Measurements from ENCODE around the gene CPLX1. TPM values are rescaled to one million over a fixed set of nuclear protein-coding genes. Genes with fewer than 3 reads are reported as not detected.
A peak's percentile ranks its signal among the peaks of the same experiment; 100 is the strongest.

The CPLX1 gene
- total and polyA plus RNA-seq, 12 donors = 1.7 to 25.3 (median 7.5) TPM

DNA sequence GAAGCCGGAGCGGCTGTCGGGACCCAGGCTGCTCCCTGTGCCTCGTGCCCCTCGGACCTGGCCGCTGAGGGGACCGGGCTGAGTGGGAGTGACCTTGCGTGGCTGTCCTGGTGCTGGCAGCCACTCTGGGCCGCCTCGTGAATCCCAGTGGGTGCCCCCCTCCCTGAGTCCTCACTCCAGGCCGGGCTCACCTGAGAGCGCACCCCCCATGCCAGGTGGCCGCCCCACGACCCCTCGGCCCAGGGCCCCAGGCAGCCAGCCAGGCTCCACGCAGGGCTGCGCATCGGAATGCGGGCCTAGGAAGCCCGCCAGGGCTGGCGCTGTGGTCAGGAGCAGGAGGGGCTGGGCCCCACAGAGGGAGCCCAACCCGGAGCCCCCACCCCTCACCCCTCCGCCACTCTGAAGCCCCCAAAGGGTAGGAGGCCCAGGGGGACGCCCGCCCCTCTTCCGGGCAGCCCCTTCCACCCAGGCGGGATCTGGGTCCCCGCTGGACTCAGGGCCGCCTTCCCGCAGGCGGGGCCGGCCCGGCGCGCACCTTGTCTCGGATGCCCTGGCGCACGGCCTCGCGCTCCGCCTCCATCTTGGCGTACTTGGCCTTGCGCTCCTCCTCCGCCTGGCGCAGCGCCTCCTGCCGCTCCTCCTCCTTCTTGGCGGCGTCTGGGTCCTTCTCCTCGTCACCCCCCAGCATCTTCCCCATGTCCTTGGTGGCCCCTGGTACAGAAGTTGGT is 33.9 kb downstream of the CPLX1 start:
- no peak overlapping the region for H3K4me3 ChIP-seq
- peak in 2 of 7 donors; percentile 26 to 43 for DNase-seq
- no peaks in the 10 kb centered on the region for H3K9me3 ChIP-seq (replicated peaks in 1 of 3)
- 37 to 79% (median 50%) methylated on average over 7 to 50 of the region's 50 CpGs for WGBS, 4 donors
- intact Hi-C loops (cut with DNase I) = no loop called here
- no peaks in the 10 kb centered on the region for H3K36me3 ChIP-seq (replicated peaks in 1 of 2)
- no peak overlapping the region for H3K27ac ChIP-seq
- TF ChIP-seq, protein P1, sequence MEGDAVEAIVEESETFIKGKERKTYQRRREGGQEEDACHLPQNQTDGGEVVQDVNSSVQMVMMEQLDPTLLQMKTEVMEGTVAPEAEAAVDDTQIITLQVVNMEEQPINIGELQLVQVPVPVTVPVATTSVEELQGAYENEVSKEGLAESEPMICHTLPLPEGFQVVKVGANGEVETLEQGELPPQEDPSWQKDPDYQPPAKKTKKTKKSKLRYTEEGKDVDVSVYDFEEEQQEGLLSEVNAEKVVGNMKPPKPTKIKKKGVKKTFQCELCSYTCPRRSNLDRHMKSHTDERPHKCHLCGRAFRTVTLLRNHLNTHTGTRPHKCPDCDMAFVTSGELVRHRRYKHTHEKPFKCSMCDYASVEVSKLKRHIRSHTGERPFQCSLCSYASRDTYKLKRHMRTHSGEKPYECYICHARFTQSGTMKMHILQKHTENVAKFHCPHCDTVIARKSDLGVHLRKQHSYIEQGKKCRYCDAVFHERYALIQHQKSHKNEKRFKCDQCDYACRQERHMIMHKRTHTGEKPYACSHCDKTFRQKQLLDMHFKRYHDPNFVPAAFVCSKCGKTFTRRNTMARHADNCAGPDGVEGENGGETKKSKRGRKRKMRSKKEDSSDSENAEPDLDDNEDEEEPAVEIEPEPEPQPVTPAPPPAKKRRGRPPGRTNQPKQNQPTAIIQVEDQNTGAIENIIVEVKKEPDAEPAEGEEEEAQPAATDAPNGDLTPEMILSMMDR (IDR thresholded peaks at IDR 0.05) = no peak
- no peak for TF ChIP-seq POLR2A (IDR thresholded peaks at IDR 0.05)
- H3K4me1 ChIP-seq (replicated peaks in 1 of 2) = peaks cover 0 to 10% of the 10 kb centered on the region in 2 donors
- H3K27me3 ChIP-seq = no peaks in the 10 kb centered on the region

DNA sequence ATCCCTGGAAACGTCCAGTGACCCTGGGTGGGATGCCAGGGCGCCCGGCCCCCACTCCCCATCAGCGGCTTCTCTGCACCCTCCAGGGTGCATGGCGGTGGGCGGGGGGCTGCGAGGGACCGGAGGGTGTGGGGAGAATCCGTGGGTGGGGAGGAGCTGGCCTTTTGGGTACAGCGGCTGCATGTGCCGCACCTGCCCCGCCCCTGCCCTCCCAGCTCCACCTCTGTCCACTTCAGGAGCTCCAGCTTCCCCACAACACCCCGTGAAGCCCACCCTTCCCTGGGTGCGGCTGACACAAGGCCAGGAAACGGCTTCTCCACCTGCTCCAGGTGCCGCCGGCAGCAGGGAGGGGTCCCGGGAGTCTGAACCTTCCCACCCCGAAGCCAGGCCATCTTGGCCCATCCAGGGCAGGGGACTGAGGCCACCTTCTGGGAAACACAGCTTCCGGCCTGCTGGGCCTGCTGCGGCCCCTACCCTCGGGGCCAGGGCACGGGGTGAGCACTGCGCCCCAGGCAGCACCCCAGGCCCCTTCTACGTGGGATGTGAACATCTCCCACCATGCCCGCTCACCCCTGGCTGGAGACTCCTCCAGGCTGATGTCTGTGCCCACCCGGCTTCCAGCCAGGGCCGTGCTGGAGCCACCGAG is 34.6 kb downstream of the CPLX1 start:
- no peaks in the 10 kb centered on the region for H3K9me3 ChIP-seq (replicated peaks in 1 of 3)
- H3K4me1 ChIP-seq (replicated peaks in 1 of 2) = peaks cover 0 to 15% of the 10 kb centered on the region in 2 donors
- no peak overlapping the region for H3K4me3 ChIP-seq
- intact Hi-C loops (cut with DNase I) = no loop called here
- WGBS, 4 donors = 70 to 78% (median 75%) methylated on average over 14 to 29 of the region's 29 CpGs
- no peak for DNase-seq
- H3K27ac ChIP-seq = no peak overlapping the region
- H3K36me3 ChIP-seq (replicated peaks in 1 of 2) = no peaks in the 10 kb centered on the region
- TF ChIP-seq, protein P1 (IDR thresholded peaks at IDR 0.05) = no peak
- no peak for TF ChIP-seq POLR2A (IDR thresholded peaks at IDR 0.05)
- no peaks in the 10 kb centered on the region for H3K27me3 ChIP-seq

DNA sequence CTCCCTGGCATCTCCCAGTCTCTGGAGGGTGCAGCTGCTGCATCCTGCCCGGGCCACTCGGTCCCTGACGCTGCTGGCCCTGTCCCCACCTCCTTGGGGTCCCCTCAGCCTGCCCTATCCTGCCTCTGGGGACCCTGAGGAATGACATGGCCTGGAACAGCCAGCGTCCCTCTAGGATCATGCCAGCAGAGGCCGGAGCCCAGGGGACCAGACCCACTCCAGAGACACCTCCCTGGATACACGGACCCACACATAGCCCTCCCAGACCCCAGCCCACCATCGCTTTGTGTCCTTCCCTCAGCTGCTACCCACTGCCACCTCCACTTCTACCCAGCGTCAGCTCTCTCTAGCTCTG is 35.5 kb downstream of the CPLX1 start:
- Histone ChIP-seq H3K4me1 (replicated peaks in 1 of 2) (peaks cover 0 to 24% of the 10 kb centered on the region in 2 donors), H3K9me3 (replicated peaks in 1 of 3) (no peaks in the 10 kb centered on the region), H3K27ac (no peak overlapping the region), H3K4me3 (no peak overlapping the region), H3K36me3 (replicated peaks in 1 of 2) (no peaks in the 10 kb centered on the region), H3K27me3 (no peaks in the 10 kb centered on the region)
- no peak for TF ChIP-seq POLR2A (IDR thresholded peaks at IDR 0.05)
- 66 to 89% (median 86%) methylated on average over 4 to 8 of the region's 8 CpGs for WGBS, 4 donors
- intact Hi-C loops (cut with DNase I) = no loop called here
- DNase-seq = no peak

DNA sequence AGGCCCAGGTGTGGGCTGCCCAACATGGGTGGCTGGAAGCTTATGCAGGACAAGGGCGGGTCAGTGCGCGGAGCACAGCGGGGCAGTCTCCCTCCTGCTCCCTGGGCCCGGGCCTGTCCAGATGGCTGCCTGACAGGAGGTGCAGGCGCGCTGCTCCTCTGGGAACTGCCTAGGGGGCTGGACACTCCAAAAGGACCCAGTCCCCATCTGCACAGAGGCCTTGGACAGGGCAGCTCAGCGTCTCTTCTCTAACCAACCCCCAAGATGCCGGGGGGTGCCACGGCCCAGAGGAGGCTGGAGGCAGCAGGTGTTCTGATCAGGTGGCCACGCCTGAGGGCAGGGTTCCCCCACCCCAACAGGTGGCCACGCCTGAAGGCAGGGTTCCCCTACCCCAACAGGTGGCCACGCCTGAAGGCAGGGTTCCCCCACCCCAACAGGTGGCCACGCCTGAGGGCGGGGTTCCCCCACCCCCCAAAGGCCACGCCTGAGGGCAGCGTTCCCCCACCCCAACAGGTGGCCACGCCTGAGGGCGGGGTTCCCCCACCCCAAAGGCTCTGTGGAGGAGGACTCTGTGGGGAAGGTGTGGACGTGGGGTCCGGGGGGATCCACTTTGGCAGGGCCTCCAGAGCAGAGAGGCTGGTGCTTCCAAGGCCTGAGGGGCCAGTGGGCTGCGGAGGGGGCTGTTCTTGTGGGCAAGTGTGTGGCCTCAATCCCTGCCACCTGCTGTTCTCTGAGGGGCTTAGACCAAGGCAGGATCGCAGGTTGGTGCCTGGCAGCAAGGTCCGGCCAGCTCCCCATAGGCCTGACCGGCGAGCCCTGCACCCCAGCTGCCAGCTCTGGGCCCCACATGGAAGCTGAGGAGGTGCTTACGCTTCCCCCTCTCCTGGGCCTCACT is 36.1 kb downstream of the CPLX1 start:
- H3K4me3 ChIP-seq = no peak overlapping the region
- intact Hi-C loops (cut with DNase I) = no loop called here
- H3K36me3 ChIP-seq (replicated peaks in 1 of 2) = no peaks in the 10 kb centered on the region
- DNase-seq = no peak
- no peak for TF ChIP-seq POLR2A (IDR thresholded peaks at IDR 0.05)
- TF ChIP-seq, protein P1 (IDR thresholded peaks at IDR 0.05) = no peak
- WGBS, 4 donors = 86 to 93% (median 90%) methylated on average over 12 to 27 of the region's 27 CpGs
- peaks cover 0 to 25% of the 10 kb centered on the region in 2 donors for H3K4me1 ChIP-seq (replicated peaks in 1 of 2)
- H3K27ac ChIP-seq = peak overlapping the region in 1 of 5 donors; percentile 8
- H3K9me3 ChIP-seq (replicated peaks in 1 of 3) = no peaks in the 10 kb centered on the region
- H3K27me3 ChIP-seq = no peaks in the 10 kb centered on the region

Measured in adrenal gland (tissue), 12 donors.